Spleen (tissue), 11 donors: ENCODE data around the gene FRMD4A. TPM values are rescaled to one million over a fixed set of nuclear protein-coding genes. Genes with fewer than 3 reads are reported as not detected.
A peak's percentile ranks its signal among the peaks of the same experiment; 100 is the strongest.

ENCODE experiments used
- DNase-seq: peaks from one replicate; pipeline ENCODE4 v3.0.0-alpha.2; 2020
- H3K27ac ChIP-seq, 8 donors: fragments of 200-600 bp; sonication (generic) in 7 of 8; 1 replicate in 4 of 8; 2 replicates in 4 of 8; pipeline versions ENCODE4 v1.5.0 to v1.8.0; 2016 to 2021; ENCODE audit warnings: inconsistent platforms in 4 of 8, mild to moderate bottlenecking in 4 of 8, moderate library complexity in 1 of 8
- H3K27me3 ChIP-seq, 7 donors: fragments of 200-600 bp; sonication (generic) in 6 of 7; replicated peaks in 1 of 7; 1 replicate in 4 of 7; 2 replicates in 3 of 7; pipeline versions ENCODE4 v1.5.0 to v1.8.0; 2016 to 2021; ENCODE audit warnings: inconsistent platforms in 3 of 7, mild to moderate bottlenecking in 1 of 7
- H3K36me3 ChIP-seq, 6 donors: fragments of 200-600 bp; sonication (generic) in 5 of 6; 1 replicate in 4 of 6; 2 replicates in 2 of 6; pipeline versions ENCODE4 v1.5.0 to v1.8.0; 2016 to 2021; ENCODE audit warnings: inconsistent platforms in 2 of 6
- H3K4me1 ChIP-seq, 6 donors: fragments of 200-600 bp; sonication (generic) in 5 of 6; 1 replicate in 3 of 6; 2 replicates in 3 of 6; pipeline versions ENCODE4 v1.5.0 to v1.8.0; 2016 to 2021; ENCODE audit warnings: inconsistent platforms in 3 of 6
- H3K4me3 ChIP-seq, 8 donors: fragments of 200-600 bp; sonication (generic) in 7 of 8; 1 replicate in 4 of 8; 2 replicates in 4 of 8; pipeline versions ENCODE4 v1.5.0 to v1.8.0; 2016 to 2021; ENCODE audit warnings: inconsistent platforms in 4 of 8, mild to moderate bottlenecking in 4 of 8, moderate library complexity in 2 of 8
- H3K9me3 ChIP-seq, 8 donors: fragments of 200-600 bp; sonication (generic) in 7 of 8; 1 replicate in 4 of 8; 2 replicates in 4 of 8; pipeline versions ENCODE4 v1.5.0 to v1.8.0; 2016 to 2021; ENCODE audit warnings: inconsistent platforms in 4 of 8
- CTCF ChIP-seq, 11 experiments: fragments of 200-600 bp in 7 of 11; fragments of 450-650 bp in 4 of 11; sonication (generic) in 4 of 11; IDR thresholded peaks in 8 of 11; conservative IDR thresholded peaks in 3 of 11; 1 replicate in 7 of 11; 2 replicates in 4 of 11; pipeline versions ENCODE4 v1.4.0 to v1.8.0; 2016 to 2021; ENCODE audit warnings: antibody characterized with exemption in 11 of 11, inconsistent platforms in 4 of 11, mild to moderate bottlenecking in 1 of 11
- POLR2A ChIP-seq, 3 donors: fragments of 450-650 bp; IDR thresholded peaks; one replicate each; pipeline ENCODE4 v1.5.1; 2017; ENCODE audit warnings: antibody characterized with exemption in 3 of 3, mild to moderate bottlenecking in 1 of 3
- POLR2AphosphoS5 ChIP-seq, 3 donors: sonication (generic); formaldehyde crosslinking; IDR thresholded peaks; one replicate each; pipeline ENCODE4 v1.5.1; 2017; ENCODE audit warnings: antibody characterized with exemption in 3 of 3
- WGBS, 5 donors: extraction: QIAGEN DNeasy Blood & Tissue Kit in 3 of 5; methylation state at CpG; one replicate each; pipeline versions ENCODE4 v1.1.5 to v1.1.7; 2013 to 2018; 5-methylcytosine and 5-hydroxymethylcytosine counted together
- intact Hi-C: fragments of 100-400 bp; cut with DNase I; formaldehyde crosslinking; loops from one replicate; pipeline ENCODE4 v1.15.0; 2023; ENCODE audit warnings: low total_unique reads
- polyA plus RNA-seq, 3 donors: library from polyadenylated mRNA; stranded (reverse); fragments of 200-250 nt; gene quantifications; one replicate each; pipeline ENCODE4 v1.2.1, GENCODE V29; 2013
- total RNA-seq, 7 donors: library from RNA; depleted of rRNA in 3 of 7; stranded (reverse); fragments of >200 nt in 3 of 7; fragmentation: NEBNext Ultra II Directional in 4 of 7; extraction: Animal tissue kit (Norgen Biotek cat#: 25700) in 4 of 7; gene quantifications; one replicate each; pipeline versions ENCODE4 v1.1.0 to v1.2.1, GENCODE V29; 2016 to 2021
- donor health status: healthy with polysubstance abuse.
- donor health status: DM: no; HTN: no; CAD: no; lungs with moderate emphysema.
- donor health status: DM: no; HTN: no; CAD: no.
- donor health status: Bipolar disorder and iron deficiency.
- donor health status: healthy.
- donor health status: DM: no; HTN: no; CAD: no.
- donor health status: DM: yes; HTN: yes; CAD: no.

The FRMD4A gene
- total and polyA plus RNA-seq, 10 donors: 9.2 to 141 (median 80.5) TPM

- H3K27me3 ChIP-seq: no peaks in the 10 kb centered on the region
- peaks cover 17 to 64% (median 38%) of the 10 kb centered on the region in 6 donors for H3K4me1 ChIP-seq
- intact Hi-C loops: loop anchor here (10.0 kb wide), 2 partner anchors 305 to 395 kb away; no protein-coding TSS in a partner anchor
- no peak for DNase-seq
- no peaks in the 10 kb centered on the region for H3K9me3 ChIP-seq
- no peak overlapping the region for H3K4me3 ChIP-seq
- peak overlapping the region in 6 of 8 donors; percentile 66 to 85 (median 77) for H3K27ac ChIP-seq
- no peak for TF ChIP-seq POLR2AphosphoS5 (IDR thresholded peaks at IDR 0.05)
- no peak for TF ChIP-seq CTCF (IDR thresholded peaks at IDR 0.05 in 8 of 11, conservative IDR thresholded peaks at IDR 0.05 in 3 of 11)
- peaks cover 0 to 8% (median 0%) of the 10 kb centered on the region in 6 donors for H3K36me3 ChIP-seq
- whole genome bisulfite sequencing, 5 donors: 46 to 71% (median 50%) methylated on average over 2 of the region's 2 CpGs
Measured at GRCh38 chr10:13789448-13789829, 541.3 kb downstream of the FRMD4A start.

GRCh38 chr10:13788711-13789447 lies 541.8 kb downstream of the FRMD4A start:
- H3K4me1 ChIP-seq: peaks cover 17 to 70% (median 43%) of the 10 kb centered on the region in 6 donors
- no peak overlapping the region for H3K4me3 ChIP-seq
- H3K36me3 ChIP-seq: peaks cover 0 to 8% (median 0%) of the 10 kb centered on the region in 6 donors
- no peaks in the 10 kb centered on the region for H3K9me3 ChIP-seq
- intact Hi-C loops: loop anchor here (10.0 kb wide), 2 partner anchors 306 to 396 kb away; no protein-coding TSS in a partner anchor
- TF ChIP-seq CTCF (IDR thresholded peaks at IDR 0.05 in 8 of 11, conservative IDR thresholded peaks at IDR 0.05 in 3 of 11): no peak
- no peak for TF ChIP-seq POLR2AphosphoS5 (IDR thresholded peaks at IDR 0.05)
- no peak for TF ChIP-seq POLR2A (IDR thresholded peaks at IDR 0.05)
- H3K27ac ChIP-seq: peak overlapping the region in 7 of 8 donors; percentile 14 to 85 (median 76)
- H3K27me3 ChIP-seq: no peaks in the 10 kb centered on the region
- 63 to 73% (median 71%) methylated on average over 9 of the region's 9 CpGs for WGBS, 5 donors
- DNase-seq: no peak

- intact Hi-C loops: loop anchor here (10.0 kb wide), 2 partner anchors 307 to 397 kb away; no protein-coding TSS in a partner anchor
- Histone ChIP-seq H3K4me3 (no peak overlapping the region), H3K36me3 (peaks cover 0 to 8% (median 0%) of the 10 kb centered on the region in 6 donors), H3K27me3 (no peaks in the 10 kb centered on the region), H3K27ac (peak overlapping the region in 7 of 8 donors; percentile 14 to 85 (median 76)), H3K9me3 (no peaks in the 10 kb centered on the region), H3K4me1 (peaks cover 17 to 76% (median 48%) of the 10 kb centered on the region in 6 donors)
- 48 to 73% (median 52%) methylated on average over 5 of the region's 5 CpGs for WGBS, 5 donors
- DNase-seq: no peak
- TF ChIP-seq CTCF (IDR thresholded peaks at IDR 0.05 in 8 of 11, conservative IDR thresholded peaks at IDR 0.05 in 3 of 11): no peak
- no peak for TF ChIP-seq POLR2AphosphoS5 (IDR thresholded peaks at IDR 0.05)
- no peak for TF ChIP-seq POLR2A (IDR thresholded peaks at IDR 0.05)
Measured at GRCh38 chr10:13788320-13788600, 542.5 kb downstream of the FRMD4A start.

- intact Hi-C loops: loop anchor here (10.0 kb wide), 2 partner anchors 308 to 398 kb away; no protein-coding TSS in a partner anchor
- peak overlapping the region in 5 of 8 donors; percentile 6 to 53 (median 17) for H3K4me3 ChIP-seq
- TF ChIP-seq POLR2AphosphoS5 (IDR thresholded peaks at IDR 0.05): peak in 2 of 3 donors; percentile 25 to 58
- no peak for TF ChIP-seq CTCF (IDR thresholded peaks at IDR 0.05 in 8 of 11, conservative IDR thresholded peaks at IDR 0.05 in 3 of 11)
- peaks cover 0 to 7% (median 0%) of the 10 kb centered on the region in 6 donors for H3K36me3 ChIP-seq
- peak; percentile 82 for DNase-seq
- WGBS, 5 donors: 3 to 5% (median 3%) methylated on average over 11 of the region's 11 CpGs
- H3K27ac ChIP-seq: peak overlapping the region; percentile 49 to 85 (median 77)
- H3K4me1 ChIP-seq: peaks cover 17 to 78% (median 50%) of the 10 kb centered on the region in 6 donors
- no peaks in the 10 kb centered on the region for H3K9me3 ChIP-seq
- no peaks in the 10 kb centered on the region for H3K27me3 ChIP-seq
Measured at GRCh38 chr10:13787015-13787421, 543.7 kb downstream of the FRMD4A start.
